Neural cell (in vitro differentiated cells): ENCODE data around the gene ST6GALNAC2.

Experiments used
- CTCF ChIP-seq: fragments of 450-650 bp; IDR thresholded peaks from 2 replicates; pipeline ENCODE4 v1.5.1; 2014; ENCODE audit warnings: antibody characterized with exemption, mild to moderate bottlenecking, moderate library complexity; ENCODE audit not compliant: poor library complexity, severe bottlenecking
- EP300 ChIP-seq: fragments of 450-650 bp; conservative IDR thresholded peaks from 2 replicates; pipeline ENCODE4 v1.6.1; 2014; ENCODE audit warnings: antibody characterized with exemption, mild to moderate bottlenecking, moderate library complexity; ENCODE audit not compliant: poor library complexity, severe bottlenecking
- RAD21 ChIP-seq: fragments of 450-650 bp; conservative IDR thresholded peaks from 2 replicates; pipeline ENCODE4 v1.6.1; 2014; ENCODE audit warnings: antibody characterized with exemption, mild to moderate bottlenecking, moderate library complexity
- TF ChIP-seq, protein P1 (sequence below): IDR thresholded peaks from 2 replicates; pipeline ENCODE4 v1.6.1; 2012; ENCODE audit warnings: borderline replicate concordance

DNA sequence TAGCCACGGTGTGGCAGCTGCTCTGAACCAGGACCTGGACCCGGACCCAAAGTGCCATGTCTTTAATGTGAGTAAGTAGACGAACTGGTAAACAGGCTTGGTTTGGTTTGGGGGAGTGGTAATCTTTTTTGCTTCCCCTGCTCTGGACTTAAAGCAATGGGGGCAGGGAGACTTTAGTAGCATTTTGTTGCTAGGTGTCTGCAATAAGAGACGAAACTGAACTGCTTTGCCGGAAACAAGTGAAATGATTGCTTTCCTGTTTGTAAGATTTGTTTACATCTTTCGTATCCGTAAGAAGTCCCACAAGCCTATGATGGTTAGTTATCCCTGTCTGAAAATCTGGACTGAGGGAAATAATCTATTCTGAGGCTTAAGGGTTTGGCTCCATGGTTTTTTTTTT lies 24.3 kb downstream of the ST6GALNAC2 start:
- no peak for TF ChIP-seq CTCF
- TF ChIP-seq EP300 = no peak
- TF ChIP-seq, protein P1, sequence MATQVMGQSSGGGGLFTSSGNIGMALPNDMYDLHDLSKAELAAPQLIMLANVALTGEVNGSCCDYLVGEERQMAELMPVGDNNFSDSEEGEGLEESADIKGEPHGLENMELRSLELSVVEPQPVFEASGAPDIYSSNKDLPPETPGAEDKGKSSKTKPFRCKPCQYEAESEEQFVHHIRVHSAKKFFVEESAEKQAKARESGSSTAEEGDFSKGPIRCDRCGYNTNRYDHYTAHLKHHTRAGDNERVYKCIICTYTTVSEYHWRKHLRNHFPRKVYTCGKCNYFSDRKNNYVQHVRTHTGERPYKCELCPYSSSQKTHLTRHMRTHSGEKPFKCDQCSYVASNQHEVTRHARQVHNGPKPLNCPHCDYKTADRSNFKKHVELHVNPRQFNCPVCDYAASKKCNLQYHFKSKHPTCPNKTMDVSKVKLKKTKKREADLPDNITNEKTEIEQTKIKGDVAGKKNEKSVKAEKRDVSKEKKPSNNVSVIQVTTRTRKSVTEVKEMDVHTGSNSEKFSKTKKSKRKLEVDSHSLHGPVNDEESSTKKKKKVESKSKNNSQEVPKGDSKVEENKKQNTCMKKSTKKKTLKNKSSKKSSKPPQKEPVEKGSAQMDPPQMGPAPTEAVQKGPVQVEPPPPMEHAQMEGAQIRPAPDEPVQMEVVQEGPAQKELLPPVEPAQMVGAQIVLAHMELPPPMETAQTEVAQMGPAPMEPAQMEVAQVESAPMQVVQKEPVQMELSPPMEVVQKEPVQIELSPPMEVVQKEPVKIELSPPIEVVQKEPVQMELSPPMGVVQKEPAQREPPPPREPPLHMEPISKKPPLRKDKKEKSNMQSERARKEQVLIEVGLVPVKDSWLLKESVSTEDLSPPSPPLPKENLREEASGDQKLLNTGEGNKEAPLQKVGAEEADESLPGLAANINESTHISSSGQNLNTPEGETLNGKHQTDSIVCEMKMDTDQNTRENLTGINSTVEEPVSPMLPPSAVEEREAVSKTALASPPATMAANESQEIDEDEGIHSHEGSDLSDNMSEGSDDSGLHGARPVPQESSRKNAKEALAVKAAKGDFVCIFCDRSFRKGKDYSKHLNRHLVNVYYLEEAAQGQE = no peak
- no peak for TF ChIP-seq RAD21
